Large intestine (tissue), 3 donors: ENCODE data around the gene RAB7A. TPM values are rescaled to one million over a fixed set of nuclear protein-coding genes. Genes with fewer than 3 reads are reported as not detected.
A peak's percentile ranks its signal among the peaks of the same experiment; 100 is the strongest.
"Not testable (repeated sequence)": the region's sequence is repeated elsewhere in the genome, so short reads cannot be mapped to it uniquely, and the experiment has no call there.

Experiments
- DNase-seq, 2 donors: peaks; one replicate each; pipeline versions ENCODE4 v3.0.0 to v3.0.0-alpha.2; 2013
- H3K27ac ChIP-seq: one replicate; pipeline ENCODE4 v1.5.1; 2013; ENCODE audit warnings: low read length
- H3K27me3 ChIP-seq: 2 replicates; pipeline ENCODE4 v1.6.1; 2013; ENCODE audit warnings: low read length; ENCODE audit not compliant: control insufficient read depth, insufficient read depth
- H3K36me3 ChIP-seq: 2 replicates; pipeline ENCODE4 v1.6.1; 2013; ENCODE audit warnings: low read length; ENCODE audit not compliant: control insufficient read depth, insufficient read depth
- H3K4me1 ChIP-seq: one replicate; pipeline ENCODE4 v1.6.1; 2013; ENCODE audit warnings: low read length; ENCODE audit not compliant: control insufficient read depth, insufficient read depth
- H3K4me3 ChIP-seq: one replicate; pipeline ENCODE4 v1.5.1; 2013; ENCODE audit warnings: low read length
- H3K9me3 ChIP-seq: one replicate; pipeline ENCODE4 v1.6.1; 2013; ENCODE audit warnings: mild to moderate bottlenecking, low read depth, low read length, moderate library complexity; ENCODE audit not compliant: control insufficient read depth
- WGBS: methylation state at CpG from one replicate; pipeline ENCODE4 v1.1.5; 2013; ENCODE audit warnings: low lambda C conversion rate; ENCODE audit not compliant: insufficient coverage; 5-methylcytosine and 5-hydroxymethylcytosine counted together
- polyA plus RNA-seq: library from polyadenylated mRNA; unstranded; fragments of 120-200 nt; gene quantifications from one replicate; pipeline ENCODE4 v1.2.1, GENCODE V29; 2013

The RAB7A gene
- polyA plus RNA-seq, 1 donor: 198 TPM

DNA sequence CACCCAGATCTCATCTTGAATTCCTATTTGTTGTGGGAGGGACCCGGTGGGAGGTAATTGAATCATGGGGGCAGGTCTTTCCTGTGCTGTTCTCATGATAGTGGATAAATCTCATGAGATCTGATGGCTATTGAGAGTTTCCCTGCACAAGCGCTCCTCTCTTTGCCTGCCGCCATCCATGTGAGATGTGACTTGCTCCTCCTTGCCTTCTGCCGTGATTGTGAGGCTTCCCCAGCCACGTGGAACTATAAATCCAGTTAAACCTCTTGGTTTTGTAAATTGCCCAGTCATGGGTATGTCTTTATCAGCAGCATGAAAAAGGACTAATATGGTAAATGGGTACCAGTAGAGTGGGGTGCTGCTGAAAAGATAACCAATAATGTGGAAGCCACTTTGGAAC is 23.6 kb downstream of the RAB7A start:
- peaks cover 16% of the 10 kb centered on the region for H3K36me3 ChIP-seq
- H3K27ac ChIP-seq, H3K4me1 ChIP-seq, H3K9me3 ChIP-seq, H3K27me3 ChIP-seq, H3K4me3 ChIP-seq, DNase-seq: not testable (repeated sequence)
- WGBS: no CpG with 5 or more reads among the region's 5 CpGs

DNA sequence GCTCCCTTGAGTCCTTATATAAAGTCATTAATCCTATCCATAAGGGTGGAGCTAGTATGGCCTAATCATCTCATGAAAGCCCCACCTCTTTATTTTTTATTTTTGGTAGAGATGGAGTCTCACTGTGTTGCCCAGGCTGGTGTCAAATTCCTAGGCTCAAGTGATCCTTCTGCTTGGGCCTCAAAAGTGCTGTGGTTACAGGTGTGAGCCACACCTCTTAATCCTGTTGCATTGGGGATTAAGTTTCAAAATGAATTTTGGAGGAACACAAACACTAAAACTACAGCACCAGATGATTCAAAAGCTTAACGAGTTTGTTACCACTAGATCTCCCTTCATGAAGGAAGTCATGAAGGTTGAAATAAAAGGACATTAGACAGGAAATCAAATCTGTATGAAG is 27.7 kb downstream of the RAB7A start:
- Histone ChIP-seq H3K4me1 (no peaks in the 10 kb centered on the region), H3K36me3 (peaks cover 6% of the 10 kb centered on the region), H3K4me3 (no peak overlapping the region), H3K27me3 (no peaks in the 10 kb centered on the region), H3K9me3 (peaks cover 2% of the 10 kb centered on the region), H3K27ac (no peak overlapping the region)
- WGBS: 88% methylated on average over 1 of the region's 1 CpG
- DNase-seq: no peak

DNA sequence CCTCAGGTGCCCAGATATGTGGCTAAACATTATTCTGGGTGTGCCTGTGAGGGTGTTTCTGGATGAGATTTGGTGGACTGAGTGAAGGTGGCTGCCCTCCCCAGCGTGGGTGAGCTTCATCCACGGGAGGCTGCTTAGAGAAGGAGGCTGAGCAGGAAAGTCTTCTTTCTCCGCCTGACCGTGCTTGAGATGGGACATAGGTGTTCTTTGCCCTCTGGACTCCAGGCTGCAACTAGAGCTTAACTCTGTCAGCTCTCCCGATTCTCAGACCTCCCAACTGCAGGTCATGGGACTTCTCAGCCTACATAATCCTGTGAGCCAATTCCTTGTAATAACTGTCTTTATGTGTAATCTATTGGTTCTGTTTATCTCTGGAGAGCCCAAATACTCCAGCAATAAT is 34.1 kb downstream of the RAB7A start:
- DNase-seq: peak; percentile 72 to 84
- Histone ChIP-seq H3K9me3 (no peaks in the 10 kb centered on the region), H3K4me3 (no peak overlapping the region), H3K27ac (peak overlapping the region; percentile 74), H3K36me3 (peaks cover 4% of the 10 kb centered on the region), H3K4me1 (peaks cover 4% of the 10 kb centered on the region), H3K27me3 (no peaks in the 10 kb centered on the region)
- WGBS: no CpG with 5 or more reads among the region's 5 CpGs

DNA sequence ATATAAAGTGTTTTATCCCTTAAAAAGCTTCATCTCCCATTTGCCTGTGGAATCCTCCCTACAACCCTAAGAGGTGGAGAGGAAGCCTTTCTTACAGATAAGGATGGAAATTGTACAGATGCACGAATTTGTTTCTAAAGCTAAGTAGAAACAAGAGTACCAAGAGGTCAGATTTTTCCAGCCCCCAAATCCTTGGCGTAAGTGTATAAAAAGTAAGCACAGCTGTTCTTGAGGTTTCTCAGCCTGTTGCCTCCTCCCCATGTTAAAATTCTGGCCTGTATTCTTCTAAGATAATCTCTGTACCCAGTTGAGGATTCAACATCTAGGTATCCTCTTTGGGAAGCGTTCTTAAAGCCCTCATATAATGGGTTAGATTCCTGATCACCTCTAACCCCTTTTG is 34.9 kb downstream of the RAB7A start:
- no CpG with 5 or more reads among the region's 3 CpGs for WGBS
- DNase-seq: no peak
- Histone ChIP-seq H3K36me3 (peaks cover 4% of the 10 kb centered on the region), H3K4me1 (peaks cover 4% of the 10 kb centered on the region), H3K27ac (no peak overlapping the region), H3K27me3 (no peaks in the 10 kb centered on the region), H3K9me3 (no peaks in the 10 kb centered on the region), H3K4me3 (no peak overlapping the region)

DNA sequence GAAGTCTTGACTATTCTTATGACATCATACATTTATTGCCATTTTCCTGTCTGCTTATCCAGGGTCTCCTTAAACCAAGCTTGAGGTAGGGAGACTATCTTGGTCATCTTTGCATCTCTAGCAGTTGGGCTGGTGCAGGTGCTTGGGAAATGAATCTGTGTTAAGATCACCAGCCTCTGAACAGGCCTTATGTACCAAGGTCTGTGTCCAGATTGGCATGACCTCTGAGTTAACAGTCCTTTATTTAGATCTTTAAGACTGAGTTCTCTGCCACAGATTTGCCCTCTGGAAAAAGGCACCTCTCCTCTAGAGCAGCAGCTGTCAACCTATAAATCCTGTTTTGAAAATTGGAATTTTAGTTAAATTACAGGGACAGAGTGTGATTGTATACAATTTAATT is 35.4 kb downstream of the RAB7A start:
- H3K4me3 ChIP-seq: no peak overlapping the region
- no peak for DNase-seq
- H3K9me3 ChIP-seq: no peaks in the 10 kb centered on the region
- H3K27me3 ChIP-seq: no peaks in the 10 kb centered on the region
- H3K4me1 ChIP-seq: peaks cover 4% of the 10 kb centered on the region
- no peak overlapping the region for H3K27ac ChIP-seq
- H3K36me3 ChIP-seq: peaks cover 4% of the 10 kb centered on the region

DNA sequence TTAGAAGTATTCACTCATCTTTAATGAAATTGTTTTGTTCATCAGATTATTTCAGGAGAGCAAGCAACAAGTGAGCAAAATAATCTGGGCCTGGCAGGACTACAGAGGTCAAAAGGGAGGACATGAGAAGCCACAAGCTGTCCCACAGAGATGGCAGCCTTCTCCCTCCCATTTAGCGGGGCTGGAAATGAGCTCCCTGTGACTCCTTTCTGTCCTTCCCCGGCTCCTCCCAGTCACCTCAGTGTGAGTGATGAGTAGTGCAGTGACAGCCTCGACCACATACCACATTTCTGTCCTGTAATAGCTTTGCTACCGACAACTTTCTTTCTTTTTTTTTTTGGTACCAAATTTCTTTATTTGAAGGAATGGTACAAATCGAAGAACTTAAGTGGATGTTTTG is 38.0 kb downstream of the RAB7A start:
- H3K4me1 ChIP-seq: peaks cover 3% of the 10 kb centered on the region
- no peak for DNase-seq
- H3K27ac ChIP-seq: no peak overlapping the region
- H3K4me3 ChIP-seq: no peak overlapping the region
- peaks cover 4% of the 10 kb centered on the region for H3K36me3 ChIP-seq
- H3K27me3 ChIP-seq: no peaks in the 10 kb centered on the region
- H3K9me3 ChIP-seq: no peaks in the 10 kb centered on the region
- 100% methylated on average over 1 of the region's 5 CpGs for WGBS

DNA sequence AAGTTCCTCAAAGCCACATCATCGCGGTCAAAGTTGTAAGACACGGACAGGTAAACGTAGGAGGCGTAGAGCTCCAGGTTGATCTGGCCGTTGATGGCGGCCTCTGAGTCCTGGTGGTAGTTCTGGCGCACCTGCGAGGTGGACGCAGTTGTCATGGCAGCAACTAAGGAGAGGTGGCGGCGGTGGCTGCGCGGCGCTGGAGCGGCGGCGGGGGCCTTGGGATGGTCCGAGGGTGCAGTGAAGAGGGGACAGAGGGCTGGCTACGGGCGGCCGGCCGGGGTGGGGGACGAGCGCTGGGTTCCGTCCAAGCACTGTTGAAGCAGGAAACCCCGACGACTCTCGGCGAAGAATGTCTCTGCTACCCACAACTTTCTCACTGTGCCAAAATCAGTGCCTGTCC is 38.9 kb downstream of the RAB7A start:
- H3K4me1 ChIP-seq: no peaks in the 10 kb centered on the region
- no peaks in the 10 kb centered on the region for H3K27me3 ChIP-seq
- no peak overlapping the region for H3K27ac ChIP-seq
- WGBS: no CpG with 5 or more reads among the region's 30 CpGs
- peaks cover 4% of the 10 kb centered on the region for H3K36me3 ChIP-seq
- H3K4me3 ChIP-seq: no peak overlapping the region
- no peaks in the 10 kb centered on the region for H3K9me3 ChIP-seq
- DNase-seq: no peak

DNA sequence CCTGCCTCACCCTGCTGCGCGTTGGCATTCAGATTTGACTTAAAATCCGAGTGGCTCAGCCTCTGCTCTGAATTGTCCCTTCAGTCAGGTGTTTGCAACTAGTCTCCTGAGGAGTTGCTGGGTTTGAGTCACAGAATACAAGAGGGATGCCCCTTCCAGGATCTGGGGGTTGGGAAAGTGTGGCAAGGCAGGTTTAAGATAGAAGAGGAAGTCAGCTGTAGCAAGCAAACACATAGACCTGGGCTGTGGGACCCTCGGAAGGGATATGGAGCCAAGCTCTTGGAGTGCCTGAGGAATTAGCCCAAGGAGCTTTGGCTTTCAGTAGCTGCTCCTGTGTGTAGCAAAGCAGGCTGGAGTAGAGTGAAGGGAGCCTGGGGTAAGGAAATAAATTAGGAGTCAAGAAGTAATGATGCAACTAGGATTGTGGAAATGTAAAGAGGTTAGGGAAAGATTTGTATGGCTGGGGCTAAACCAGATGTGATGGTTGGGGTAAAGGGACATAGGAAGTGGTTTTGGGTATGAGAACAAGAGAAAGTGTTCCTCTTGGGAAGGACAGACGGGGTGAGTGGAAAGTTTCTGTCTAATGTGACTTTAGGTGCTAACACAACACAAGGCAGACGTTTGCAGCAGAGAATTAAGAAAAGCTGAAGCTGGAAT is 41.2 kb downstream of the RAB7A start:
- 83% methylated on average over 1 of the region's 6 CpGs for WGBS
- Histone ChIP-seq H3K9me3 (no peaks in the 10 kb centered on the region), H3K4me1 (no peaks in the 10 kb centered on the region), H3K27ac (no peak overlapping the region), H3K27me3 (no peaks in the 10 kb centered on the region), H3K36me3 (peaks cover 4% of the 10 kb centered on the region), H3K4me3 (no peak overlapping the region)
- DNase-seq: no peak

DNA sequence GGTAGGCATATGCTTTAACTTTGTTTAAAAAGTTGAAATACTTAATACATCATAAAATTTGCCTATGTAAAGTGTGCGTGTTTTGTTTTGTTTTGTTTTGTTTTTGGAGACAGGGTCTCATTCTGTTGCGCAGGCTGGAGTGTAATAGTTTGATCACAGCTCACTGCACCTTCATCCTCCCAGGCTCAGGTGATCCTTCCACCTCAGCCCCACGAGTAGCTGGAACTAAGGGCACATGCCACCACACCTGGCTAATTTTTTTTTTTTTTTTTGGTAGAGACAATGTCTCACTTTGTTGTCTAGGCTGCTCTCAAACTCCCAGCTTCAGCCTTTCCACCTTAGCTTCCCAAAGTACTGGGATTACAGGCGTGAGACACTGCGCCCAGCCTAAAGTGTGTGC is 42.5 kb downstream of the RAB7A start:
- Histone ChIP-seq H3K27ac (no peak overlapping the region), H3K4me3 (no peak overlapping the region), H3K4me1 (no peaks in the 10 kb centered on the region), H3K27me3 (no peaks in the 10 kb centered on the region), H3K36me3 (peaks cover 4% of the 10 kb centered on the region), H3K9me3 (no peaks in the 10 kb centered on the region)
- WGBS: no CpG with 5 or more reads among the region's 5 CpGs
- no peak for DNase-seq

DNA sequence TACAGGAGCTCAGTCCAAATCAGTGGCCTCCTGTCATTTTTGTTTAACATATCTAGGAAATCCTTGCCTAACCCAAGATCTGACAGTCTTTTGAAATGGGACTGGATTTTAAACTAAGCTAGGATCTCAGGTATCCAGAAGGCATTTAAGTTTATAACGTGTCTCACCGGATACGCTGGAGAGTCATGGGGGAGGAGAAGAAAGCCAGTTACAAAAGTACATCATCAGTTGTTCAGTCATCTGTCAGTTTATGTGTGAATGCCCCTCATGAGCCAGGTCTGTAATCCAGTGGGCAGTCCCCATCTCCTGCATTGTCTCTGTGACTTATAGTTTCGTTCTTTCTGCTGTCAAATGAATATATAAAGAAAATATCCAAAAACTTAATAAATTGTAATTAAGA is 44.4 kb downstream of the RAB7A start:
- no peaks in the 10 kb centered on the region for H3K36me3 ChIP-seq
- no peaks in the 10 kb centered on the region for H3K27me3 ChIP-seq
- no peaks in the 10 kb centered on the region for H3K9me3 ChIP-seq
- DNase-seq: no peak
- no CpG with 5 or more reads among the region's 4 CpGs for WGBS
- H3K27ac ChIP-seq: no peak overlapping the region
- no peak overlapping the region for H3K4me3 ChIP-seq
- no peaks in the 10 kb centered on the region for H3K4me1 ChIP-seq

DNA sequence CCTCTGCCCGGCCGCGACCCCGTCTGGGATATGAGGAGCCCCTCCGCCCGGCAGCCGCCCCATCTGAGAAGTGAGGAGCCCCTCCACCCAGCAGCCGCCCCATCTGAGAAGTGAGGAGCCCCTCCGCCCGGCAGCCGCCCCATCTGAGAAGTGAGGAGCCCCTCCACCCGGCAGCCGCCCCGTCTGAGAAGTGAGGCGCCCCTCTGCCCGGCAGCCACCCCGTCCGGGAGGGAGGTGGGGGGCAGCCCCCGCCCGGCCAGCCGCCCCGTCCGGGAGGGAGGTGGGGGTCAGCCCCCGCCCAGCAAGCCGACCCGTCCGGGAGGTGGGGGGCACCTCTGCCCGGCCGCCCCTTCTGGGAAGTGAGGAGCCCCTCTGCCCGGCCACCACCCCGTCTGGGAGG is 47.2 kb downstream of the RAB7A start:
- H3K4me3 ChIP-seq, H3K9me3 ChIP-seq, H3K27me3 ChIP-seq, H3K36me3 ChIP-seq, DNase-seq, H3K27ac ChIP-seq, H3K4me1 ChIP-seq: not testable (repeated sequence)
- WGBS: no CpG with 5 or more reads among the region's 31 CpGs
